CD4-positive, alpha-beta T cell treated with Interferon alpha-2 for 1 hour (primary cell): ENCODE results near the gene IL6ST.
"Not testable (repeated sequence)": the region's sequence is repeated elsewhere in the genome, so short reads cannot be mapped to it uniquely, and the experiment has no call there.

Experiments used
- DNase-seq, 2 donors: peaks; one replicate each; pipeline ENCODE4 v3.0.0-alpha.2; 2020 to 2022

IL6ST gene

DNA sequence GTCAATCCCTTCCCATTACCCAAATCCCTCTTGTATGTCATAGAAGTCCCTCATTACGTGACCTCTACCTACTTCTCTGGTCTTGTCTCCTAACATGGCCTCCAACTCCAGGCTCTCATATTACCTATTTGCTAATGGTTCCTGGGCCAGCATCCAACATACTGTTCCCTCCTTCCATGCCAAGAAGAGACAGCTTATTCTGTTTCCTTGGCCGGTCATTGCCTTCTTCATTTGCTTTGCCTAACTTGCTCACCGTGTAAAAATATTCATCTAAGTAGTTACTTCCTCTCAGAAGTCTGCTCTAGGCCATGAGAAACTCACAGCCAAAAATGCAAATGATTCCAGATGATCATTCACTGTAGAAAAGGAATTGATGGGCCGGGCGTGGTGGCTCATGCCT, 8.9 kb upstream of the IL6ST start:
- no peak for DNase-seq

DNA sequence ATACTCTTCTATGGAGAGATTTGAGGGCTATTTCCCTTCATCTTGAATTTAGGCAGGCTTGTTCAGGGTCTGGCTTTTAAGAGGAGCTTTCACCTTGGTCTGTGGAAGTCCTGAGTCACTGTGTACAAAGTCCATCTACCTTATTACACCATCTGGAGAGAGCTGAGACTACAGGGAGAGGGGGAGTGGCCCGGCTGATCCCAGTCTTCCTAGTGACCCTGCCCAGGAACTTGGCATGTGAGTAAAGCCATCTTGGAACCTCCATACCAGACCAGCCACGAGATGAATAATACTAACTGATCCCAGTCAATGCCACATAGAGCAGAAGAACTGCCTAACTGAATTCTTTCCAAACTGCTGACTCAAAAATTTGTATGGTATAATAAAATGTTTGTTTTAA, 8.4 kb upstream of the IL6ST start:
- DNase-seq = no peak

DNA sequence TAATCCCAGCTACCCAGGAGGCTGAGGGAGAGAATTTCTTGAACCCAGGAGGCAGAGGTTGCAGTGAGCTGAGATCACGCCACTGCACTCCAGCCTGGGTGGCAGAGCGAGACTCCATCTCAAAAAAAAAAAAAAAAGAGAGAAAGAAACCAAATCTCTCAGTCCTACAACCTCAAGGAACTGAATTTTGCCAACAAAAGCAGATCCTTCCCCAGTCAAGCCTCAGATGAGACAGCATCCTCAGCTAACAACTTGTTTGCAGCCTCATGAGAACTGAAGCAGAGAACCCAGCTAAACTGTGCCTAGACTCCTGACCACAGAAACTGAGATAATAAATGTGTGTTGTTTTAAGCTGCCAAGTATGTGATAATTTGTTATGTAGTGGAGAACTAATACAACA, 7.5 kb upstream of the IL6ST start:
- no peak for DNase-seq

DNA sequence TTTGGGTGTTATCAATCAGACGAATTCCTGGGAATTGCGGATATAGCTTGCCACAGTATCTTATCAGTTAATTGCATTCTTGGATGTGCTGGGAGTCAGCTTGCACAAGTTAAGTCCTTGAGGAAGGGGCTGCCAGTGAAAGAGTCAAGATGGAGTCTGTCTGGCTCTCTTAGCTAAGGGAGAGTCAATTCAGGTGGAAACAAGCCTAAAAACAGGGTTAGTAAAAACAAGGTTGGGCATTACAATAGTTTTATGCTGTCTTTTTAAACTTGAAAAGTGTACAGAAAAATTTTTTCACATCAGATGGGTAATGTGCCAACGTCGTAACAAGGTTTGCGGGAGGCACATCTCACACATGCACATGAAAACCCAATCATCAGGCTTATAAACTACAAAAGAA, 5.5 kb upstream of the IL6ST start:
- not testable (repeated sequence) for DNase-seq

DNA sequence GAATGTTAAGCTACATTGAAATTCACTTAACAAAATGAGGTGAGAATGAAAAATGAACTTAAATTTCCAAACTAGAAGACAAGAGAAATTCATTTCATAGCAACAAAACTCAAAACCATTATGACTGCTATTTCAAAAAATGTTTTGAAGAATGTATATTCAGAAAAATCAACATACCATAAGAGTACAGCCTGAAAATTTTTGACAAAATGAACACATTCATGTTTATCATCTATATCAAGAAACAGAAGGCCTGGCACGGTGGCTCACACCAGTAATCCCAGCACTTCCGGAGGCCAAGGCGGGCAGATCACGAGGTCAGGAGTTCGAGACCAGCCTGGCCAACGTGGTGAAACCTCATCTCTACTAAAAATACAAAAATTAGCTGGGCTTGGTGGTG, 4.2 kb upstream of the IL6ST start:
- DNase-seq = no peak

DNA sequence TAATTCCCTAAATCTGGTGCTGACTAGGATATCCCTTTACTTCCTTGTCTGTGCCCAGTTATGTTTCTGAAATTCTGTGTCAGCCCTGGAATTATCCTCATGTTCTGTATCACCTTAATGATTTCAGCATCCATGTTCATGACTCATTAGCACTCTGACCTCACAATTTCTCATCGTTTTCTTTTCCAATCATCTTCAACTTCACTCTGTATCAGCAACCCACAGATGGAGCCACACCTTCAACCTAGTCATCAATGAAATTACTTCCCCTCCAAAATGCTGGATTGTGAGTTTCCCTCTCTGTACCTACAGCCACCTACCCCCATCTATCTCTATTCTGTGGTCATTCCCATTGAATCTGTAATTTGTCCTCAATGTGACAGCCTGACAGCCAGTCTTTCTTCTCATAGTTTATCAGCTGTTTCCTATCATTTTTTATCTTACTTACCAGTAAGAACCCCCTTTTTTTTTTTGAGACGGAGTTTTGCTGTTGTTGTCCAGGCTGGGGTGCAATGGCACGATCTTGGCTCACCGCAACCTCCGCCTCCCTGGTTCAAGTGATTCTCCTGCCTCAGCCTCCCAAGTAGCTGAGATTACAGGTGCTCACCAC, 3.1 kb upstream of the IL6ST start:
- DNase-seq = no peak

DNA sequence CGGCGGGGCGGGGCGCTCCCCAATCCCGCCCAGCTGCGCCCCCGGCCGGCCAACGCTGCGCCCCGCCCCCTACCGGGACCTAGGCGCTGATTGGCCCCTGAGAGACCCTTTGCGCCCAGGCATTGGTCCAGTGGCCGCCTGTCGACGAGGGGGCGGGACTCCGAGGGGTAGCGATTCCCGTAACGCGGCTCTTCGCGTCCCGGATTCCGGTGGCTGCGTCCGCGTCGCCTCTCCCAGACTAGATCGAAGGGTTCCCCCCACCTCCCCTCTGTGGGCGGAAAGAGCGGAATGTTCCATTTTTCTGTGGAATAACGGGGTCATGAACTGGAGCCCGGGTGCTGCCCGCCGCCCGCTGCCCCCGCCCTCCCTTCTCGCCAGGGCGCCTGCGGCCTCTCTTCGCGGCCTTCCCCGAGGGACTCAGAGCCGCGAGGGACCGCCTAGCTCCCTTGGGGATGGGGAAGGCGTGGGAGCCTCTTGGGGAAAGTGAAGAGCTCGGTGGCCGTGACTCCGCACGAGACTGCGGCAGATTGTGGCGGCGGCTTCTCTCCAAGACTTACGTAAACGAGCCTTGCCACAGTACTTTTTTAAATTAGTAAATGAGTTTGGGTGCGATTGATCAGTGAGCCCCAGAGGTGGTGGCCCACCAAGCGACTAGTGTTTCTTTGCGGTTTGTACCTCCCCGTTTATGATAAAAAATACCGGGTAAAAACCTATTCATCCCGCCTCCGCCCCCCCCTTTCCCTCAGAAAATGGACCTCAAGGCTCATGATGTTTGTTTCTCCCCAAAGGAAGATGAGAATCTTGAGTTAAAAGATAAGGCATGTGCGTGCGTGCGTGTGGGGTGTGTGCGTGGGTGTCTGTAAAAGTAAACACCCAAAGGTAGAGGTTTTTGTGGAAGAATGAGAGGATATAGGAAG, 493 bp upstream of the IL6ST start:
- peak; percentile 97 to 98 for DNase-seq

DNA sequence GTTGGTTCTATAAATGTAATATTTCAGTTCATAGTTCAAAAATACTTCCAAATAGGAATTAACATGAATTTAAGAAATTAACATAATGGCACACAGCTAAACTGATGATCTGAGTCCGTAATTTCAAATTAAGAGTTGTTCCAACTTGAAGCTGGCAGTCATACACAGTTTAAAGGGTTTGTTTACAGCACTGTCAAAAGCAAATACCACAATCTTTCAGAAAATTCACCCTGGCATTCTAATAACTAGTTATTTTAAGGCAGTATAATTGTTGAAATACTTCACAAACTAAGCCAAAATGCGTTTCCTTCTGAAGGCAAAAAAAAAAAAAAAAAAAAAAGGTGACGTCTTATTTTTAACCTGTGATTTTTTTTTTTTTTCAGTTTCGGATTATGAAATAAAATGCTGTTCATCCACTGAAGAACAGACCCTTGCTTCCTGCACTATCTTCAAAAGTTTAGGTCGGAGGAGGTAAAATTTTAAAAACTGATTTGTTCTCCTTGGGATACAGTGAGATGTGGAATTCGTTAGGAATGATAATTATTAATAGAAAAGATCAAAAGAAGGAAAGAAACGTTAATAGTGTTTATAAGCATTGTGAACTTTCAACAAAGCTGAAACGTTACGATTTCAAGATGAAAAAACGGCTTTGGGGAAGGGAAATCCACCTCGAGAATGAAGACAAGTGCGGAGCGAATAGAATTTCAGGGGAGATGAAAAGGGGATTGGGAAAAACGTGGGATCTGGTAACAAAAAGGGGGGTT, 850 bp downstream of the IL6ST start:
- peak in 1 of 2 donors; percentile 62 for DNase-seq

DNA sequence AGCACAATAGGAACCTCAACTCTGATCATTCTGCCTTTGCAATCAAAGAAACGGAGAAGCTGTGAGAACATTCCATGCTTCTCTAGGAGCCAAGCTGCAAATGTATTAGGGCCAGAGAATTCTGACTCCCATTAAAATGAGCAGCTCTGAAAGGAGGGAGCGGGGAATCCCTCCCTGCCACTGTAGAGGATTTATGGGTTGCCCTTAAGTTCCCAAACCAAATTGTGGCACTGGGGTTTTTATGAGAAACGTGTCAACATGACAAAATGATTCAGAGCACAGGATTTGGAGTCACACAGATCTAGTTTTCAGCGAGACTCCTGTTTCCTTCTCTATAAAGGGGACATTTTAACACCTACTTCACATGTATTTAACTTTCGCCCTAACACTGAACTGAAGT, 1.8 kb downstream of the IL6ST start:
- peak in 1 of 2 donors; percentile 25 for DNase-seq

DNA sequence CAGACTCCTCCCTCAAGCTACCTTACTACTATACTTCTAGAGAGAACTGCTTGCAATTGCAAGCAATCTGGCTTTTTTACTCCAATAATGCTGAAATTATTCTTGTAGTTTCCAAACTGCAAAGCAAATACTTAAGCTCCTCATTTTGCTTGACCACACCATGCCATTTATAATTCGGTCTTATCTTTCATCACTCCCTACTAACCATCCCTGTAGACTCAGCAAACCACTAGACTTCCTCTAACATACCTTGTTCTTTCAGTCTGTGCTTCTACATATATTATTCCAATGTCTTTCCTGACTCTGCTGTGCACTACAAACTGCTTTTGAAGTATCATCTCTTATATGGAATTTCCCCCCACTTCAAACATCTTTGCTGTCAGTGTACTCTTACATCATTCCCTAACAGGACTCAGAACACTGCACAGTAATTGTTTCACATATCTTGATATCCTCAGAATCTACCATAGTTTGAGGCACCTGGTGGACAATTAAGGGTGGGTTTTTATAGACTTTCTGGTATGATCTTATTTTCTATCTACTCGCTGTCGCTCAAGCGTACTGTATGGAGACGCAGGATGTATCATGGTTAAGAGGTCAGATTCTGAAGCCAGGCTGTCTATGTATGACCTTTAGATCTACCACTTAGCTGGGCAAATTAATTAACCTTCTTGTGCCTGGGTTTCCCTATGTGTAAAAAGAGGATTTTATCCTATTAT, 2.8 kb downstream of the IL6ST start:
- DNase-seq = peak in 1 of 2 donors; percentile 43

DNA sequence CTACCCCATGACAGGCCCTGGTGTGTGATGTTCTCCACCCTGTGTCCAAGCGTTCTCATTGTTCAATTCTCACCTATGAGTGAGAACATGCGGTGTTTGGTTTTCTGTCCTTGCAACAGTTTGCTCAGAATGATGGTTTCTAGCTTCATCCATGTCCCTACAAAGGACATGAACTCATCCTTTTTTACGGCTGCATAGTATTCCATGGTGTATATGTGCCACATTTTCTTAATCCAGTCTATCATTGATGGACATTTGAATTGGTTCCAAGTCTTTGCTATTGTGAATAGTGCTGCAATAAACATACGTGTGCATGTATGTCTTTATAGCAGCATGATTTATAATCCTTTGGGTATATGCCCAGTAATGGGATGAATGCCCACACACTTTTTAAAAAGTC, 3.9 kb downstream of the IL6ST start:
- not testable (repeated sequence) for DNase-seq

DNA sequence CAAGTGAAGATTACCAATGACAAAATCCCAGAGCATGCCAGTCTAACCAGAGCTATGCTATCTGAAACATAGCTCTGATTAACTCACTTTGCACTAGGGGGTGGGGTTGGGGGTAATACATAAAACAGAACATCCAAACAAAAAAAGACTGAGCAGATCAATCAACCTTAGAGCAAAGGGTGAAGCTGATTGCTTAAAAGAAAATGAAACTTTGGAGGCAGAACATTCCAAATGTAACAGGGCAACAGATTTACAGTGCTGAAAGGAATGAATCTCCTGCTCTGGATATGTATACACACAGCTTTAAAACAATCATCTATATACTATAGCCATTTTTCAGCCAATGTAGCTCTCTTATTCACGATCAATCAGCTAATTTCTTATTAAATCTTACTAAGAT, 4.9 kb downstream of the IL6ST start:
- DNase-seq = no peak

DNA sequence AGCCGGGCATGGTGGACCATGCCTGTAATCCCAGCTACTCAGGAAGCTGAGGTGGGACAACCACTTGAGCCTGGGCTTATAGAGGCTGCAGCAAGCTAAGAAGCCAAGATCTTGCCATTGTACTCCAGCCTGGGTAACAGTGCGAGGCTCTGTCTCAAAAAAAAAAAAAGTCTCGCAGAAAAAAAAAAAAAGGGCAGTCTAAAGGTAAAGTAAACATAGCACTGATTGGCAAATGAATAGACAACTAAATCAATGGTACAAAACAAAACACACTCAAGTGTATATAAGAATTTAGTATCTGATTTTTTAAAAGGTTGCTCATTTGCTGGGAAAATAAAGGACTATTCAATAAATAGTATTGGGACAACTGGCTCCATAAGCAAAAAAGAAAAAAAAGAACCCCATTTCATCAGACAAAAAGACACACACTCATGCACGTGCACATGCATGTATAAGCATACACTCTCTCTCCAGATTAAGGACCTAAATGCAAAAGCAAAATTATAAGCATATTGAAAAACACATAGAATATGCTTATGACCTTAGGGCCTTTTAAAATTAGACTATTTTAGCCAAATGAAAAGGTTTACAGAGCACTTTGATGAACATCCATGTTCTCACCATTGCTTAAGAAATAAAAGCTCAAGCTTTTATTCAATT, 5.7 kb downstream of the IL6ST start:
- DNase-seq = no peak

DNA sequence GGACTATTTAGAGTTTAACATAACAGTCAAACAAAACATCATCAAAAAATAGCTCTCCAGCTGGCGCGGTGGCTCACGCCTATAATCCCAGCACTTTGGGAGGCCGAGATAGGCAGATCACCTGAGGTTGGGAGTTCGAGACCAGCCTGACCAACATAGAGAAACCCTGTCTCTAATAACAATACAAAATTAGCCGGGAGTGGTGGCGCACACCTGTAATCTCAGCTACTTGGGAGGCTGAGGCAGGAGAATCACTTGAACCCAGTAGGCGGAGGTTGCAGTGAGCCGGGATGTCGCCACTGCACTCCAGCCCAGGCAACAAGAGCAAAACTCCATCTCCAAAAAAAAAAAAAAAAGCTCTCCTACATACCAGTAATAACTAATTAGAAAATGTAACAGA, 6.3 kb downstream of the IL6ST start:
- DNase-seq = not testable (repeated sequence)

DNA sequence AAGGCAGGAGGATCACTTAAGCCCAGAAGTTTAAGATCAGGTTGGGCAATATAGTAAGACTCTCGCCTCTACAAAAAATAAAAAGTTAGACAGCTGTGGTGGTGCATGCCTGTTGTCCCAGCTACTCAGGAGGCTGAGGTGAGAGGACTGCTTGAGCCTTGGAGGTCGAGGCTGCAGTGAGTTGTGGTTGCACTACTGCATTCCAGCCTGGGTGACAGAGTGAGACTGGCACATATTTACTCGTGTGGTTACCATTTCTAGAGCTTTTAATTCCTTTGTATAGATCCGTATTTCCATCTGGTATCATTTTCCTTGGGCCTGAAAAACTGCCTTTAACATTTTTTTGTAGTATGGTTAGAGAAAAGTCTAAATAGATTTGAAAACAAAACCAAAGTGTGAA, 7.8 kb downstream of the IL6ST start:
- no peak for DNase-seq

DNA sequence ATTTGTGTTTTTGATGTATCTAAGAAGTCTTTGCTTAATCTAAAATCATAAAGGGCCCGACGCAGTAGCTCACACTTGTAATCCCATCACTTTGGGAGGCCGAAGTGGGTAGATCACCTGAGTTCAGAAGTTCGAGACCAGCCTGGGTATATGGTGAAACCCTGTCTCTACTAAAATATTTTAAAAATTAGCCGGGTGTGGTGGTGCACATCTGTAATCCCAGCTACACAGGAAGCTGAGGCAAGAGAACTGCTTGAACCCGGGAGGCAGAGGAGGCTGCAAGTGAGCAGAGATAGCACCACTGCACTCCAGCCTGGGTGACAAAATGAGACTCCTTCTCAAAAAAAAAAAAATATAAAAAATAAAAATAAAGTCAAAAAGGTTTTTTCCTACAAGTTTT, 9.6 kb downstream of the IL6ST start:
- no peak for DNase-seq

DNA sequence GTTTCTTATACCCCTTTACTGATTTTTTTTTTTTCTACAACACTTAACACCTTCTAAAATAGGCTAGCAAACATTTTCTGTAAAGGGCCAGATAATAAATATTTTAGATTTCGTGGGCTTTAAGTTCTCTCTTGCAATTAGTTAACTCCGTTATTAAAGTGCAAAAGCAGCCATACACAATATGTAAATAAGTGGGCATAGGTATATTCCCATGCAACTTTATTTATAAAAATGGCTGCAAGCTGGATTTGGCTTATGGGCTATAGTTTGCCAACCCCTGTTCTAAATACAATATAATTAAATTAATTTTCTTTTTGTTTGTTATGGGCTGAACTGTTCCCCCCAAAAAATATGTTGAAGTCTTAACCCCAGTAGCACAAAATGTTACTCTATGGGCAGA, 10.8 kb downstream of the IL6ST start:
- no peak for DNase-seq

DNA sequence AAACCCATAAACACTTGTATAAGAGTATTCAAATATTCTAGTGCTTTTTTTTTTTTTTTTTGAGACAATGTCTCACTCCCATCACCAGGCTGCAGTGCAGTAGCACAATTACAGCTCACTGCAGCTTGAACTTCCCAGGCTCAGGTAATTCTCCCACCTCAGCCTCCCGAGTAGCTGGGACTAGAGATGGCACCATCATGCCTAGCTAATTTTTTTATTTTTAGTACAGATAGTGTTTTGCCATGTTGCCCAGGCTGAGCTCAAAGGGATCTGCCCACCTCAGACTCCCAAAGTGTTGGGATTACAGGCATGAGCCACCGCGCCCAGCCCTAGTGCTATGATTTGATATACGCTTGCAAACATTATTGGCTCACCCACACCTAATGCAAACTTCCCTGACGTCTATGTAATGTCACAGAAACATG, 11.8 kb downstream of the IL6ST start:
- DNase-seq = peak in 1 of 2 donors; percentile 42

DNA sequence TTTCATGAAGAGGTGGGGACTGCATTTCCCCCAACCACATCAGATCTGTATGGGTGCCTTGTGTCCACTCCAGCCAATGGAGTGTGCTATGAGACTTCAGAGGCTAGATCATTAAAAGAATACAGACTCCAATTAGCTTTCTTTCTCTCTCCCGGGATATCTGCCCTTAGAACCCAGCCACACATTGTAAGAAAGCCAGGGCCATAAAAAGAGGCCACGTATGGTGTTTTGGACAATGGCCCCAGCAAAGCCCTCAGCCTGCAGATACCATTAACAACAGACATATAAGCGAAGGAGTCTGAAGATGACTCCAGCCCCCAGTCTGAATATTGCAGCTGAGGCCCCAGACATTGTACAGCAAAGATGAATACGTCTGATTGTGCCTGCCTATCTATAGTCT, 21.5 kb downstream of the IL6ST start:
- DNase-seq = no peak

DNA sequence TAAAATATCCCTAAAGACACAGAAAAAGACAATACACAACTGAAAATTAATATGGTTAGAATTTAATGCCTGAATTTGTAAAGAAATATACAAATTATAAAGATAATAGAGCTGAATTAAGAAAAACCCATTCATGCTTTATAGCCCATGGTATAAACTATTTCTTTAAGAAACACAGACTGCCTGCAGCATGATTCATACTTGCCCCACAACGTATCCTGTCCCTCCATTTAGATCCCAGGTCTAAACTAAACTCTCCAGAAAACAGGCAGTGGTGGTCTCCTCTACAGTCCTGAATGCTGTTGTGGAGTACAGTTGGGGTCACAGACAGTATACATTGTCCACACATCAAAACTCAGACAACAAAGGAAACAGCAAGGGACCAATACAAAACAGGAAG, 24.8 kb downstream of the IL6ST start:
- no peak for DNase-seq

DNA sequence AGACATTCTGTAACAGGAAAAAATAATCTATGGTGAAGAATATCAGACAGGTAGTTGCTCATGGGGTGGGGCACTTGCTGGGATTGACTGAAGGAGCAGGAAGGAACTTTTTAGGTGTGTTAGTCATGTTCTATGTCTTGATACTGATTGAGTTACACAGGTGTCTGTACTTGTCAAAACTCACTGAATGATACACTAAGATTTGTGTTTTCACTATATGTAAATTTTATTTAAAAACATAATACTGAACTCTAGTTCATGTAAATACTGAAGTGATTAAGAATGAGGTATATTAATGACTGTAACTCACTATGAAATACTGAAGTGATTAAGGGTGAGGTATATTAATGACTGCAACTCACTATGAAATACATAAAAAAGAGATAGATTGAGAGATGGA, 28.5 kb downstream of the IL6ST start:
- DNase-seq = no peak

DNA sequence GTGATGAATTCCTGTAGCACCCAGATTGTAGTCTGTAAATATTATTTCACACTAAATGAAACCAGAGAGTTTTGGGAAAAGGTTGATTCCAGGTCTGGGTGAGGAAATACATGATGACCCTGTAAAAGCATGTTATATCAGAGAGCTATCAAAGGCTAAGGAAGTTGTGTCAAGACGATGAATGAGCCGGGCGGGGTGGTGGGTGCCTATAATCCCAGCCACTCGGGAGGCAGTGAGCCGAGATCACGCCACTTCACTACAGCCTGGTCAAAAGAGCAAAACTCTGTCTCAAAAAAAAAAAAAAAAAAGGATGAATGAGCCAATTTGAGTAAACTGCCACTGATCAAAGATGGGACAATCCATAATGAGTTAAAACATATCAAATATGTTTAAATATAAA, 29.2 kb downstream of the IL6ST start:
- no peak for DNase-seq

DNA sequence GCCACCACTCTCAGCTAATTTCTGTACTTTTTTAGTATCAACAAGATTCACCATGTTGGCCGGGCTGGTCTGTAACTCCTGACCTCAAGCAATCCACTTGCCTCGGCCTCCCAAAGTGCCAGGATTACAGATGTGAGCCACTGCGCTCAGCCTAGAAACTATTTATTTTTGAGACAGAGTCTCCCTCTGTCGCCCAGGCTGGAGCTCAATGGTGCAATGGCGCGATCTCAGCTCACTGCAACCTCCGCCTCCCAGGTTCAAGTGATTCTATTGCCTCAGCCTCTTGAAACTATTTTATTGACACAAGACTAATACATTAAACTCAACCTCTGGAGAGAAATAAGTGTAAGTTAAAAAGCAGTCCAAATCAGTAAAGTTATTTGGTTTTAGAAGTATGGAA, 34.0 kb downstream of the IL6ST start:
- DNase-seq = no peak
